GM21717 (cell line): Measurements from ENCODE around the gene MIEF2.

Experiments used
- ATAC-seq: cut with Tn5 transposase; IDR thresholded peaks from one replicate; pipeline ENCODE4 v1.9.1; 2021; ENCODE audit warnings: mild to moderate bottlenecking, moderate library complexity; ENCODE audit not compliant: unreplicated experiment

MIEF2 gene

GRCh38 chr17:18254888-18255649, 5.4 kb upstream of the MIEF2 start:
- ATAC-seq, result no peak

- ATAC-seq, result no peak
Measured at GRCh38 chr17:18256351-18256750, 4.1 kb upstream of the MIEF2 start.

- no peak for ATAC-seq
Measured at GRCh38 chr17:18256776-18257175, 3.7 kb upstream of the MIEF2 start.

GRCh38 chr17:18257268-18257981, 3.0 kb upstream of the MIEF2 start:
- no peak for ATAC-seq

- no peak for ATAC-seq
Measured at GRCh38 chr17:18257982-18258355, 2.5 kb upstream of the MIEF2 start.

- no peak for ATAC-seq
Measured at GRCh38 chr17:18258356-18259038, 2.0 kb upstream of the MIEF2 start, which contains the start of gene FLII. TSS of gene FLII (minus strand) at chr17:18258738. CDS start at chr17:18258690, 48 bp downstream.

GRCh38 chr17:18259621-18260331, 686 bp upstream of the MIEF2 start:
- no peak for ATAC-seq

GRCh38 chr17:18261146-18261515, 669 bp downstream of the MIEF2 start:
- peak; percentile 11 for ATAC-seq

GRCh38 chr17:18261659-18262058, 1.2 kb downstream of the MIEF2 start:
- ATAC-seq, result no peak

- ATAC-seq, result no peak
Measured at GRCh38 chr17:18262111-18262510, 1.6 kb downstream of the MIEF2 start.

- no peak for ATAC-seq
Measured at GRCh38 chr17:18262641-18263040, 2.2 kb downstream of the MIEF2 start.

- ATAC-seq, result no peak
Measured at GRCh38 chr17:18263885-18264682, 3.6 kb downstream of the MIEF2 start.

- ATAC-seq, result no peak
Measured at GRCh38 chr17:18267366-18267765, 6.9 kb downstream of the MIEF2 start.

GRCh38 chr17:18267927-18268711, 7.7 kb downstream of the MIEF2 start:
- no peak for ATAC-seq

GRCh38 chr17:18270046-18270931, 9.8 kb downstream of the MIEF2 start:
- ATAC-seq, result no peak

GRCh38 chr17:18277076-18277475, 16.6 kb downstream of the MIEF2 start:
- ATAC-seq, result no peak

GRCh38 chr17:18278867-18279266, 18.4 kb downstream of the MIEF2 start:
- no peak for ATAC-seq

- no peak for ATAC-seq
Measured at GRCh38 chr17:18280249-18280648, 19.8 kb downstream of the MIEF2 start.
